Osteoblast (primary cell): ENCODE data around the gene ZMYND11. TPM values are rescaled to one million over a fixed set of nuclear protein-coding genes. Genes with fewer than 3 reads are reported as not detected.

ENCODE experiments used
- DNase-seq: peaks from one replicate; pipeline ENCODE4 v3.0.0; 2011; ENCODE audit warnings: low spot score, mixed read lengths; ENCODE audit not compliant: insufficient read length; ENCODE audit errors: missing footprints
- H2AFZ ChIP-seq: 2 replicates; pipeline ENCODE4 v1.6.0; 2011; ENCODE audit warnings: mild to moderate bottlenecking, low read length
- H3K27ac ChIP-seq: 2 replicates; pipeline ENCODE4 v1.5.1; 2011; ENCODE audit warnings: mild to moderate bottlenecking, low read depth, low read length, moderate library complexity
- H3K27me3 ChIP-seq: 2 replicates; pipeline ENCODE4 v1.6.0; 2012; ENCODE audit warnings: mild to moderate bottlenecking, control low read depth, inconsistent platforms, low read length, moderate library complexity; ENCODE audit not compliant: insufficient read depth
- H3K36me3 ChIP-seq: 2 replicates; pipeline ENCODE4 v1.5.1; 2011; ENCODE audit warnings: mild to moderate bottlenecking, low read length, control low read depth, moderate library complexity; ENCODE audit not compliant: insufficient read depth
- H3K4me1 ChIP-seq: 2 replicates; pipeline ENCODE4 v1.5.1; 2011; ENCODE audit warnings: mild to moderate bottlenecking, low read length, control low read depth, moderate library complexity; ENCODE audit not compliant: insufficient read depth
- H3K4me2 ChIP-seq: 2 replicates; pipeline ENCODE4 v1.6.0; 2011; ENCODE audit warnings: mild to moderate bottlenecking, low read length; ENCODE audit not compliant: insufficient read depth
- H3K4me3 ChIP-seq: fragments of 200-600 bp; sonication (generic); 3 replicates; pipeline ENCODE4 v1.5.1; 2012; ENCODE audit warnings: mild to moderate bottlenecking, low read length, inconsistent platforms; ENCODE audit not compliant: insufficient read depth
- H3K79me2 ChIP-seq: 2 replicates; pipeline ENCODE4 v1.6.0; 2012; ENCODE audit warnings: mild to moderate bottlenecking, low read length, control low read depth, inconsistent platforms; ENCODE audit not compliant: insufficient read depth
- H3K9me3 ChIP-seq: 2 replicates; pipeline ENCODE4 v1.5.1; 2011; ENCODE audit warnings: low read depth, low read length, control low read depth
- H4K20me1 ChIP-seq: 2 replicates; pipeline ENCODE4 v1.6.0; 2012; ENCODE audit warnings: mild to moderate bottlenecking, low read length, control low read depth; ENCODE audit not compliant: insufficient read depth
- total RNA-seq: library from RNA; depleted of rRNA; stranded (reverse); fragments of >200 nt; gene quantifications from 2 replicates; pipeline ENCODE4 v1.2.3, GENCODE V29; 2012
- TF ChIP-seq, protein P1 (sequence below): IDR thresholded peaks from 2 replicates; pipeline ENCODE4 v1.5.1; 2011; ENCODE audit warnings: mild to moderate bottlenecking, low read depth, low read length, moderate library complexity; ENCODE audit errors: extremely low read depth

ZMYND11 gene
- total RNA-seq, 1 donor = 56.5 TPM

DNA sequence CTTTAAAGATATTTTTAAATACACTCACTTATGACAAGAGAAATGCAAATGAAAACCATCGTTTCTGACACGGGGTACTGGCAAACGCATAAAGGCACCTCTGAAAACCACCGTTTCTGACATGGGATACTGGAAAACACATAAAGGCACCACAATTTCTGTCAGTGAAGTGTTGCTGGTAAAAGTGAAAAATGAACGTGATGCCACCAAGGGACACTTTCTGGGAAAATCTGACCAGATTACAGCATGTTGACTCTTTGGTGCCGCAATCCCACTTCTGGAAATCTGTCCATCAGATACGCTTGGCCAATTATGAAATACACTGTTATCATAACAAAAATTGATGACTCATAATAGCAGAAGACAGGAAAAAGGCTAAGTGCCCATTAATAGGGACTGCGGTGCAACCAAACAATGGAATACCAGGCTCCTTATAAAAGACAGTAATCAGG, 131.7 kb downstream of the ZMYND11 start:
- Histone ChIP-seq H4K20me1 (no peaks in the 10 kb centered on the region), H3K27ac (peak overlapping the region; percentile 24), H3K9me3 (no peaks in the 10 kb centered on the region), H3K79me2 (no peaks in the 10 kb centered on the region), H3K4me3 (peak overlapping the region; percentile 51), H3K4me1 (peaks cover 14% of the 10 kb centered on the region), H3K4me2 (peak overlapping the region; percentile 73), H2AFZ (no peak overlapping the region), H3K27me3 (no peaks in the 10 kb centered on the region), H3K36me3 (no peaks in the 10 kb centered on the region)
- TF ChIP-seq, protein P1, sequence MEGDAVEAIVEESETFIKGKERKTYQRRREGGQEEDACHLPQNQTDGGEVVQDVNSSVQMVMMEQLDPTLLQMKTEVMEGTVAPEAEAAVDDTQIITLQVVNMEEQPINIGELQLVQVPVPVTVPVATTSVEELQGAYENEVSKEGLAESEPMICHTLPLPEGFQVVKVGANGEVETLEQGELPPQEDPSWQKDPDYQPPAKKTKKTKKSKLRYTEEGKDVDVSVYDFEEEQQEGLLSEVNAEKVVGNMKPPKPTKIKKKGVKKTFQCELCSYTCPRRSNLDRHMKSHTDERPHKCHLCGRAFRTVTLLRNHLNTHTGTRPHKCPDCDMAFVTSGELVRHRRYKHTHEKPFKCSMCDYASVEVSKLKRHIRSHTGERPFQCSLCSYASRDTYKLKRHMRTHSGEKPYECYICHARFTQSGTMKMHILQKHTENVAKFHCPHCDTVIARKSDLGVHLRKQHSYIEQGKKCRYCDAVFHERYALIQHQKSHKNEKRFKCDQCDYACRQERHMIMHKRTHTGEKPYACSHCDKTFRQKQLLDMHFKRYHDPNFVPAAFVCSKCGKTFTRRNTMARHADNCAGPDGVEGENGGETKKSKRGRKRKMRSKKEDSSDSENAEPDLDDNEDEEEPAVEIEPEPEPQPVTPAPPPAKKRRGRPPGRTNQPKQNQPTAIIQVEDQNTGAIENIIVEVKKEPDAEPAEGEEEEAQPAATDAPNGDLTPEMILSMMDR = no peak
- DNase-seq = no peak

DNA sequence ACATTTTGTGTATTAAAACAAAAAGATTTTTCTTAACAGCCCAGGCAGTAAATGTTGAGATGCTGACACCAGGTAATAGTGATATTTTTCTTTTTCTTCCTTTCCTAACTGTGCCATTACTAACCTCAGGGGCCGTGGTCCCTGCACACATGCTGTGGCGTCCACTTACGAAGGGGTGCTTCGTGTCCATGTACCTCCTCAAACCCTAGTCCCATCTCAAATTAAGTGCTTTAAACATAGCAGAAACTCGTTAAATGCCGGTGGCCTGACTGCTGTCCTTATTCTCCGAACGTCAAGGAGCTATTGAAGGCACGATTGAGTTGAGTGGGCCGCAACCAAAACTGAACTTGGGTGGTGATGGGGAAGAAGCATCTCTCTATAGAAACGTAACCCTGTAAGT, 132.4 kb downstream of the ZMYND11 start:
- DNase-seq = no peak
- Histone ChIP-seq H3K79me2 (no peaks in the 10 kb centered on the region), H3K4me1 (peaks cover 14% of the 10 kb centered on the region), H3K27me3 (no peaks in the 10 kb centered on the region), H3K36me3 (no peaks in the 10 kb centered on the region), H4K20me1 (no peaks in the 10 kb centered on the region), H3K4me3 (no peak overlapping the region), H2AFZ (no peak overlapping the region), H3K27ac (no peak overlapping the region), H3K9me3 (no peaks in the 10 kb centered on the region), H3K4me2 (peak overlapping the region; percentile 73)
- TF ChIP-seq, protein P1 = no peak

DNA sequence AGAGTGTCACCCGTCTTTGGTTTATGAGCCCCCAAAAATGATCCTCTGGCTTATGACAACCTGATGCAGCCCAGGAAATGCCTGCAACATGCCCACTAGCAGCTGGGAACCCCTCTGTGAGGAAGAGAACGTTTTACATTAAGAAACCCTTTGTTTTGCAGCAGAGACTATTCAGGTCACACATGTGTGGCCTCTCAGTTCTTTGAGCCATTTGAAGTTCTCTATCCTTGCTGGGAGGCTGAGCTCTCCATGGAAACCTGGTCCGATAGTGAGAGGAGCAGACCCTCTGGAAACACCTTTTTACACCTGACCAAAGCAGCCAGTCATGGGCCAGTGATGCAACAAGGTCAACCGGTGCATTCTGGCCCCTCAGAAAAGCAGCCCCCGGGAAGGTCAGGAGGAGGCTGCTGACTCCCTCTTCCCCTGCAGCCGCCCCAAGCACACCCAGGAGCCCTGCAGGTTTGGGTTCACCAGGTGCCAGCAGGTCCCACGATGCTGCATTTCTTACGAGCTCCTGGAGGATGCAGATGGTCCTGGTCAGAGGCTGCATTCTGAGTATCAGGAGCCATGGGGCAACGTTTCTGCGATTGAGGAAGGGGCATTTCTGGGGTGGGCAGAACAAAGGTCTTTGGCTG, 134.3 kb downstream of the ZMYND11 start:
- Histone ChIP-seq H3K4me1 (peaks cover 12% of the 10 kb centered on the region), H3K36me3 (no peaks in the 10 kb centered on the region), H3K9me3 (no peaks in the 10 kb centered on the region), H4K20me1 (no peaks in the 10 kb centered on the region), H3K4me3 (no peak overlapping the region), H3K27ac (no peak overlapping the region), H3K79me2 (no peaks in the 10 kb centered on the region), H3K27me3 (no peaks in the 10 kb centered on the region), H2AFZ (no peak overlapping the region), H3K4me2 (no peak overlapping the region)
- TF ChIP-seq, protein P1 = no peak
- DNase-seq = no peak

DNA sequence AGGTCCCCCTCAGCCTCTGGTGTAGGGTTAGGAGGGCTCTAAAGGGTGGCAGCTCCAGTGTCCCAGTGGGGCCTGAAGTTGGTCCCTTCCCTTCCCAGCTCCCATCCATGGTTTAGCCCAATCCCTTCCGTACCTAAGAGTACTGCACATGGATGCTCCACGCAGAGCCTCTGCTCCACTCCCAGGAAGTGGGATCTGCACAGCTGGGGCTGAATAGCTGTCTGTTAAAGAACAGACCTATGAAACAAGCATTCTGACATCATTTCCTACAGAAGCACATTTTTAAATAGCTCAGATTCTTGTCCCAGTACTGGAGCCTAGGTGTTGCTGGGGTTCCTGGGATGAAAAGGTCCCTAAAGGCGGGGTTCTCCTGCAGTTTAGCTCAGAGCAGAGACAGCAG, 135.9 kb downstream of the ZMYND11 start:
- Histone ChIP-seq H3K4me3 (no peak overlapping the region), H3K27me3 (no peaks in the 10 kb centered on the region), H3K36me3 (peaks cover 11% of the 10 kb centered on the region), H3K4me1 (peaks cover 12% of the 10 kb centered on the region), H4K20me1 (no peaks in the 10 kb centered on the region), H3K27ac (no peak overlapping the region), H2AFZ (no peak overlapping the region), H3K4me2 (no peak overlapping the region), H3K79me2 (no peaks in the 10 kb centered on the region), H3K9me3 (no peaks in the 10 kb centered on the region)
- DNase-seq = no peak
- TF ChIP-seq, protein P1 = no peak
